Gastroesophageal sphincter (tissue), 4 donors: ENCODE measurements around the gene PHOX2A. TPM values are rescaled to one million over a fixed set of nuclear protein-coding genes. Genes with fewer than 3 reads are reported as not detected.

Experiments
- ATAC-seq: fragments of 150-250 bp; one replicate; pipeline ENCODE4 v1.9.1; 2016; ENCODE audit warnings: mild to moderate bottlenecking, moderate library complexity
- H3K27ac ChIP-seq, 4 donors: fragments of 200-600 bp; sonication (generic) in 3 of 4; 1 replicate in 3 of 4; 2 replicates in 1 of 4; pipeline ENCODE4 v1.5.1; 2016 to 2019
- H3K27me3 ChIP-seq: fragments of 200-600 bp; sonication (generic); one replicate; pipeline ENCODE4 v1.5.1; 2019
- H3K36me3 ChIP-seq, 2 donors: fragments of 200-600 bp; sonication (generic); one replicate each; pipeline ENCODE4 v1.5.1; 2019; ENCODE audit warnings: control low read depth in 1 of 2
- H3K4me1 ChIP-seq, 3 donors: fragments of 200-600 bp; sonication (generic); 1 replicate in 2 of 3; 2 replicates in 1 of 3; pipeline ENCODE4 v1.5.1; 2016 to 2019; ENCODE audit warnings: control low read depth in 2 of 3
- H3K4me3 ChIP-seq, 2 donors: fragments of 200-600 bp; sonication (generic); one replicate each; pipeline ENCODE4 v1.5.1; 2019; ENCODE audit warnings: mild to moderate bottlenecking in 1 of 2, moderate library complexity in 1 of 2
- H3K9me3 ChIP-seq, 3 donors: fragments of 200-600 bp; sonication (generic); one replicate each; pipeline ENCODE4 v1.5.1; 2017 to 2019; ENCODE audit warnings: control low read depth in 2 of 3
- CTCF ChIP-seq, 4 experiments: fragments of 200-600 bp in 2 of 4; fragments of 450-650 bp in 2 of 4; sonication (generic) in 1 of 4; IDR thresholded peaks; one replicate each; pipeline ENCODE4 v1.5.1; 2017 to 2019; ENCODE audit warnings: antibody characterized with exemption in 4 of 4, mild to moderate bottlenecking in 2 of 4, moderate library complexity in 2 of 4
- EP300 ChIP-seq: sonication (generic); formaldehyde crosslinking; IDR thresholded peaks from one replicate; pipeline ENCODE4 v1.6.1; 2017; ENCODE audit warnings: antibody characterized with exemption, mild to moderate bottlenecking
- POLR2A ChIP-seq, 2 donors: fragments of 450-650 bp; IDR thresholded peaks; one replicate each; pipeline ENCODE4 v1.6.1; 2017; ENCODE audit warnings: antibody characterized with exemption in 2 of 2, mild to moderate bottlenecking in 2 of 2, moderate library complexity in 1 of 2
- POLR2AphosphoS5 ChIP-seq: sonication (generic); formaldehyde crosslinking; IDR thresholded peaks from one replicate; pipeline ENCODE4 v1.6.1; 2017; ENCODE audit warnings: antibody characterized with exemption
- WGBS, 2 donors: methylation state at CpG; one replicate each; pipeline ENCODE4 v1.1.5; 2018; ENCODE audit warnings: low coverage in 1 of 2; 5-methylcytosine and 5-hydroxymethylcytosine counted together
- total RNA-seq, 4 donors: library from RNA; depleted of rRNA; stranded (reverse); fragments of >200 nt; gene quantifications; one replicate each; pipeline ENCODE4 v1.1.0, GENCODE V29; 2016

PHOX2A gene
- total RNA-seq, 4 donors from 2014 or later = 0.37 to 3.2 (median 0.89) TPM; not detected in 1

- Histone ChIP-seq H3K4me3 (no peak overlapping the region), H3K9me3 (no peaks in the 10 kb centered on the region), H3K36me3 (peaks cover 0 to 100% of the 10 kb centered on the region in 2 donors), H3K27me3 (no peaks in the 10 kb centered on the region), H3K4me1 (peaks cover 0 to 74% (median 15%) of the 10 kb centered on the region in 3 donors), H3K27ac (peak overlapping the region in 3 of 4 donors; percentile 48)
- ATAC-seq = no peak
- TF ChIP-seq POLR2A (IDR thresholded peaks at IDR 0.05) (no peak), CTCF (IDR thresholded peaks at IDR 0.05) (no peak)
- WGBS, 2 donors = 70 to 100% methylated on average over 2 of the region's 13 CpGs
Measured at GRCh38 chr11:72233056-72233772, 10.8 kb downstream of the PHOX2A start.

GRCh38 chr11:72232260-72233055 lies 11.5 kb downstream of the PHOX2A start:
- Histone ChIP-seq H3K27ac (peak overlapping the region in 3 of 4 donors; percentile 48), H3K36me3 (peaks cover 0 to 98% of the 10 kb centered on the region in 2 donors), H3K4me1 (peaks cover 0 to 74% (median 12%) of the 10 kb centered on the region in 3 donors), H3K9me3 (no peaks in the 10 kb centered on the region), H3K27me3 (no peaks in the 10 kb centered on the region), H3K4me3 (no peak overlapping the region)
- WGBS, 2 donors = 86 to 95% methylated on average over 11 to 14 of the region's 18 CpGs
- TF ChIP-seq EP300 = no peak
- ATAC-seq = no peak

GRCh38 chr11:72231396-72232259 lies 12.3 kb downstream of the PHOX2A start:
- Histone ChIP-seq H3K36me3 (peaks cover 0 to 91% of the 10 kb centered on the region in 2 donors), H3K9me3 (no peaks in the 10 kb centered on the region), H3K4me3 (no peak overlapping the region), H3K27ac (peak overlapping the region in 2 of 4 donors; percentile 48), H3K4me1 (peaks cover 0 to 74% (median 10%) of the 10 kb centered on the region in 3 donors), H3K27me3 (no peaks in the 10 kb centered on the region)
- ATAC-seq = no peak
- WGBS, 2 donors = 75 to 80% methylated on average over 2 of the region's 9 CpGs
- no peak for TF ChIP-seq POLR2A (IDR thresholded peaks at IDR 0.05)
- no peak for TF ChIP-seq EP300
- TF ChIP-seq CTCF (IDR thresholded peaks at IDR 0.05) = no peak
- TF ChIP-seq POLR2AphosphoS5 = no peak

GRCh38 chr11:72230764-72231365 lies 13.1 kb downstream of the PHOX2A start:
- peaks cover 0 to 74% (median 15%) of the 10 kb centered on the region in 3 donors for H3K4me1 ChIP-seq
- no peak for ATAC-seq
- H3K36me3 ChIP-seq = peaks cover 0 to 84% of the 10 kb centered on the region in 2 donors
- H3K27ac ChIP-seq = peak overlapping the region in 1 of 4 donors; percentile 11
- no peaks in the 10 kb centered on the region for H3K9me3 ChIP-seq
- H3K4me3 ChIP-seq = no peak overlapping the region
- TF ChIP-seq POLR2A (IDR thresholded peaks at IDR 0.05) = no peak
- TF ChIP-seq EP300 = no peak
- no peak for TF ChIP-seq CTCF (IDR thresholded peaks at IDR 0.05)
- no peak for TF ChIP-seq POLR2AphosphoS5
- no peaks in the 10 kb centered on the region for H3K27me3 ChIP-seq
- 90 to 93% methylated on average over 3 to 8 of the region's 18 CpGs for WGBS, 2 donors
